B cell (primary cell): ENCODE results near the gene NTN4.

Experiments
- EZH2 ChIP-seq: IDR thresholded peaks from 2 replicates; pipeline ENCODE4 v1.6.1; 2012; ENCODE audit warnings: borderline replicate concordance, low read depth, mild to moderate bottlenecking, moderate library complexity, low read length; ENCODE audit not compliant: insufficient read depth, poor library complexity, severe bottlenecking
- TF ChIP-seq, protein P1 (sequence below): fragments of 200-600 bp; IDR thresholded peaks from one replicate; pipeline ENCODE4 v1.8.0; 2022; ENCODE audit warnings: antibody characterized with exemption, mild to moderate bottlenecking

DNA sequence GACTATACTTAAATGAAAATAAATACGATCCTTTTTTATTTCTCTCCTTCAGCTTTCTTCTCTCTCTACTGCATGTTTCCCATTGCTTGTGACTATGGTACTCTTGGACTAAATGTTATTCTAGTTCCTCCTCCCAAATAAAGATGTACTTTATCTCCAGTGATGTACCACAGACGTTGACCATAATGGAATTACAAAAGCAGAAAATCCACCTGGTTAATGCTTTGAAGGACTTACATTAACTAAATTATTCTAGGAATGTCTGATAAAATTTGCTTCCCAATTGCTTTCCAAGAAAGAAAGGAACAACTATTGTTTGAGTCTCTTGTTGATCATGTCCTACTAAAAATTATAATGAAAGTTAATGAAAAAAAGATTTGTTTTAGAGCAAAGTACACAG is 71.8 kb downstream of the NTN4 start:
- TF ChIP-seq, protein P1, sequence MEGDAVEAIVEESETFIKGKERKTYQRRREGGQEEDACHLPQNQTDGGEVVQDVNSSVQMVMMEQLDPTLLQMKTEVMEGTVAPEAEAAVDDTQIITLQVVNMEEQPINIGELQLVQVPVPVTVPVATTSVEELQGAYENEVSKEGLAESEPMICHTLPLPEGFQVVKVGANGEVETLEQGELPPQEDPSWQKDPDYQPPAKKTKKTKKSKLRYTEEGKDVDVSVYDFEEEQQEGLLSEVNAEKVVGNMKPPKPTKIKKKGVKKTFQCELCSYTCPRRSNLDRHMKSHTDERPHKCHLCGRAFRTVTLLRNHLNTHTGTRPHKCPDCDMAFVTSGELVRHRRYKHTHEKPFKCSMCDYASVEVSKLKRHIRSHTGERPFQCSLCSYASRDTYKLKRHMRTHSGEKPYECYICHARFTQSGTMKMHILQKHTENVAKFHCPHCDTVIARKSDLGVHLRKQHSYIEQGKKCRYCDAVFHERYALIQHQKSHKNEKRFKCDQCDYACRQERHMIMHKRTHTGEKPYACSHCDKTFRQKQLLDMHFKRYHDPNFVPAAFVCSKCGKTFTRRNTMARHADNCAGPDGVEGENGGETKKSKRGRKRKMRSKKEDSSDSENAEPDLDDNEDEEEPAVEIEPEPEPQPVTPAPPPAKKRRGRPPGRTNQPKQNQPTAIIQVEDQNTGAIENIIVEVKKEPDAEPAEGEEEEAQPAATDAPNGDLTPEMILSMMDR: no peak
- TF ChIP-seq EZH2: no peak
